DOHH2 (cell line): Measurements from ENCODE around the gene WDR64.

ENCODE experiments used
- H3F3A ChIP-seq: fragments of 200-600 bp; sonication (generic), shearing (Covaris generic); 2 replicates; pipeline ENCODE4 v1.6.0; 2016; ENCODE audit warnings: antibody characterized with exemption, mild to moderate bottlenecking; ENCODE audit not compliant: control insufficient read depth, insufficient read depth
- H3K27ac ChIP-seq: fragments of 200-600 bp; sonication (generic); 2 replicates; pipeline ENCODE4 v1.5.1; 2014; ENCODE audit warnings: low read depth, mild to moderate bottlenecking, low read length, moderate library complexity
- H3K27me3 ChIP-seq: fragments of 200-600 bp; sonication (generic); 2 replicates; pipeline ENCODE4 v1.6.1; 2014; ENCODE audit warnings: mild to moderate bottlenecking, low read length, mixed read lengths; ENCODE audit not compliant: control insufficient read depth
- H3K36me3 ChIP-seq: fragments of 200-600 bp; sonication (generic); 2 replicates; pipeline ENCODE4 v1.6.1; 2014; ENCODE audit warnings: mild to moderate bottlenecking, low read length, moderate library complexity, mixed read lengths; ENCODE audit not compliant: control insufficient read depth
- H3K4me1 ChIP-seq: fragments of 200-600 bp; sonication (generic); 2 replicates; pipeline ENCODE4 v1.6.1; 2014; ENCODE audit warnings: mild to moderate bottlenecking, low read length, mixed read lengths; ENCODE audit not compliant: control insufficient read depth
- H3K4me2 ChIP-seq: fragments of 200-600 bp; sonication (generic); 2 replicates; pipeline ENCODE4 v1.6.0; 2014; ENCODE audit warnings: mild to moderate bottlenecking, low read length, moderate library complexity
- H3K4me3 ChIP-seq: fragments of 200-600 bp; sonication (generic); 2 replicates; pipeline ENCODE4 v1.5.1; 2014; ENCODE audit warnings: mild to moderate bottlenecking, low read length, mixed read lengths
- H3K79me2 ChIP-seq: fragments of 200-600 bp; sonication (generic); 2 replicates; pipeline ENCODE4 v1.6.1; 2014; ENCODE audit warnings: mild to moderate bottlenecking, low read length, mixed read lengths; ENCODE audit not compliant: control insufficient read depth
- H3K9me2 ChIP-seq: fragments of 200-600 bp; sonication (generic); replicated peaks from 2 replicates; pipeline ENCODE4 v1.6.1; 2014; ENCODE audit warnings: mild to moderate bottlenecking, low read length, mixed read lengths; ENCODE audit not compliant: control insufficient read depth
- H3K9me3 ChIP-seq: fragments of 200-600 bp; sonication (generic); 2 replicates; pipeline ENCODE4 v1.6.1; 2014; ENCODE audit warnings: antibody characterized with exemption, low read length, mixed read lengths; ENCODE audit not compliant: control insufficient read depth, insufficient read depth
- H4K20me1 ChIP-seq: fragments of 200-600 bp; sonication (generic); 2 replicates; pipeline ENCODE4 v1.6.0; 2014; ENCODE audit warnings: low read depth, mild to moderate bottlenecking, antibody characterized with exemption, low read length, moderate library complexity; ENCODE audit not compliant: control insufficient read depth, insufficient read depth
- EZH2phosphoT487 ChIP-seq: fragments of 200-600 bp; sonication (generic); IDR thresholded peaks from 2 replicates; pipeline ENCODE4 v1.6.1; 2017; ENCODE audit warnings: borderline replicate concordance, mild to moderate bottlenecking, antibody characterized with exemption, low read length, moderate library complexity, mixed read lengths
- TF ChIP-seq, protein P1 (sequence below): fragments of 200-600 bp; sonication (generic); IDR thresholded peaks from one replicate; pipeline ENCODE4 v1.5.1; 2014; ENCODE audit warnings: antibody characterized with exemption, mild to moderate bottlenecking, low read depth, low read length; ENCODE audit not compliant: poor library complexity, severe bottlenecking

The WDR64 gene

DNA sequence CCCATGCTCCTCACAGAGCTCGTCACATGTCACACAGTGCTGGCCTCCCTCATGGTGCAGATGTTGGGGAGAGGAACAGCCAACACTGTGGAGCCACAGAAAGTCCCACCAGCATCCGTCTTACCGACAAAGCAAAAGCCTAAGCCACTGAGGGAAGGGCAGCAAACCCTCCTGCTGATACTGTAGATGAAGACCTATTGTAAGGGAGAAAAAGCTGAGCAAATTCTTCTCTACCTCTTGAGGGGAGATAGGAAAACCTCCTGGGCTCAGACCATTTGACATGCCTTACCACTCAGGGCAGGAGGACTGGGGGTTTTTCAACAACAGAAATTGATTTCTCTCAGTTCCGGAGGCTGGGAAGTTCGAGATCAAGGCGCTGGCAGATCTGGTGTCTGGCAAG is 95.9 kb downstream of the WDR64 start:
- no peak overlapping the region for H3K4me2 ChIP-seq
- H3F3A ChIP-seq, result no peaks in the 10 kb centered on the region
- no peaks in the 10 kb centered on the region for H3K4me1 ChIP-seq
- H3K79me2 ChIP-seq, result no peaks in the 10 kb centered on the region
- no peaks in the 10 kb centered on the region for H3K9me3 ChIP-seq
- no peaks in the 10 kb centered on the region for H3K36me3 ChIP-seq
- H3K9me2 ChIP-seq, result no peaks in the 10 kb centered on the region
- TF ChIP-seq EZH2phosphoT487, result no peak
- TF ChIP-seq, protein P1, sequence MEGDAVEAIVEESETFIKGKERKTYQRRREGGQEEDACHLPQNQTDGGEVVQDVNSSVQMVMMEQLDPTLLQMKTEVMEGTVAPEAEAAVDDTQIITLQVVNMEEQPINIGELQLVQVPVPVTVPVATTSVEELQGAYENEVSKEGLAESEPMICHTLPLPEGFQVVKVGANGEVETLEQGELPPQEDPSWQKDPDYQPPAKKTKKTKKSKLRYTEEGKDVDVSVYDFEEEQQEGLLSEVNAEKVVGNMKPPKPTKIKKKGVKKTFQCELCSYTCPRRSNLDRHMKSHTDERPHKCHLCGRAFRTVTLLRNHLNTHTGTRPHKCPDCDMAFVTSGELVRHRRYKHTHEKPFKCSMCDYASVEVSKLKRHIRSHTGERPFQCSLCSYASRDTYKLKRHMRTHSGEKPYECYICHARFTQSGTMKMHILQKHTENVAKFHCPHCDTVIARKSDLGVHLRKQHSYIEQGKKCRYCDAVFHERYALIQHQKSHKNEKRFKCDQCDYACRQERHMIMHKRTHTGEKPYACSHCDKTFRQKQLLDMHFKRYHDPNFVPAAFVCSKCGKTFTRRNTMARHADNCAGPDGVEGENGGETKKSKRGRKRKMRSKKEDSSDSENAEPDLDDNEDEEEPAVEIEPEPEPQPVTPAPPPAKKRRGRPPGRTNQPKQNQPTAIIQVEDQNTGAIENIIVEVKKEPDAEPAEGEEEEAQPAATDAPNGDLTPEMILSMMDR, result no peak
- H3K27ac ChIP-seq, result no peak overlapping the region
- H3K4me3 ChIP-seq, result no peak overlapping the region
- H4K20me1 ChIP-seq, result no peaks in the 10 kb centered on the region
- H3K27me3 ChIP-seq, result peaks cover 5% of the 10 kb centered on the region

DNA sequence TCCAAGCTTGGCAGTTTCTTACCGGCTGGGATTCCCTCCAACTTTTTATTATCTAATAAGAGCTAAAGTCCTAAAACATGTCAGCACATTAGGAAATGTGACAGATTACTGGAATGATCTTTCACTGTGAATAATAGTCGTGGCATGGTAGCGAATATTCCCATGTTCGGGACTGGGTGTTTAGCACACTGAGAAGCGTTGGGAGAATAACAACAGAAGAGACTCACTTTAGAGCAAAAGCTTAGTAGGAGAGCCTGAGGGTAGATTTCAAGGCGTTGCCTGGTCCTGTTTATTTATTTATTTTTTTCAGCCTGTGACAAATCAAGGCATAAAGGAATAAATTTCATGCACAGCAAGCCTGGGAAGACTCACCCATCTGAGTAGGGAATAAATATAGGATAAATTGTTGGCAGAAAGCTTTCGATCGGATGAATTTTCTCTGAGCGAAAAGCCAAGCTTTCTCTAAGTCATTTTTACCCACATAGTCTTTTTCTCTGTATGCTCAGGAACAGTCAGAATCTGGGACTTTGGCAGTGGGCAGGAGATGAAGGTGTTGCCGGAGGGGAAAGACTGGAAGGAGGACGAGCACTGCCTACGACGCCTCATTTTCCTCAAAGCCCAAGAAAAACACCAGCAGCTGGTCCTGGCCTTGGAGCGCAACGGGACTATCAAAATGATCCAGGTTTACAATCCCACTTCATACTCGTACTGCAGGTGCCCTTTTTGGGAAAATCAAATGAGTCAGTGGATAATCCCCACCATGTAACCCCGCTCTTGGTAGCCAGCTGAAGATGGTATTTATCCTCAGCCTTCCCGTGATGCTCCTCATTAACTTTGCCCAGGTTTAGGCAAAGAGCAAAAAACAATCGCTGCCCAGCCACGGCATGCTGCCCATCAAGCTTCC is 97.2 kb downstream of the WDR64 start:
- TF ChIP-seq, protein P1, result no peak
- TF ChIP-seq EZH2phosphoT487, result no peak
- Histone ChIP-seq H3K9me3 (no peaks in the 10 kb centered on the region), H3K4me3 (no peak overlapping the region), H3K27ac (no peak overlapping the region), H3K27me3 (peaks cover 5% of the 10 kb centered on the region), H3K4me2 (no peak overlapping the region), H3K36me3 (no peaks in the 10 kb centered on the region), H3K79me2 (no peaks in the 10 kb centered on the region), H4K20me1 (no peaks in the 10 kb centered on the region), H3K9me2 (no peaks in the 10 kb centered on the region), H3K4me1 (no peaks in the 10 kb centered on the region), H3F3A (no peaks in the 10 kb centered on the region)

DNA sequence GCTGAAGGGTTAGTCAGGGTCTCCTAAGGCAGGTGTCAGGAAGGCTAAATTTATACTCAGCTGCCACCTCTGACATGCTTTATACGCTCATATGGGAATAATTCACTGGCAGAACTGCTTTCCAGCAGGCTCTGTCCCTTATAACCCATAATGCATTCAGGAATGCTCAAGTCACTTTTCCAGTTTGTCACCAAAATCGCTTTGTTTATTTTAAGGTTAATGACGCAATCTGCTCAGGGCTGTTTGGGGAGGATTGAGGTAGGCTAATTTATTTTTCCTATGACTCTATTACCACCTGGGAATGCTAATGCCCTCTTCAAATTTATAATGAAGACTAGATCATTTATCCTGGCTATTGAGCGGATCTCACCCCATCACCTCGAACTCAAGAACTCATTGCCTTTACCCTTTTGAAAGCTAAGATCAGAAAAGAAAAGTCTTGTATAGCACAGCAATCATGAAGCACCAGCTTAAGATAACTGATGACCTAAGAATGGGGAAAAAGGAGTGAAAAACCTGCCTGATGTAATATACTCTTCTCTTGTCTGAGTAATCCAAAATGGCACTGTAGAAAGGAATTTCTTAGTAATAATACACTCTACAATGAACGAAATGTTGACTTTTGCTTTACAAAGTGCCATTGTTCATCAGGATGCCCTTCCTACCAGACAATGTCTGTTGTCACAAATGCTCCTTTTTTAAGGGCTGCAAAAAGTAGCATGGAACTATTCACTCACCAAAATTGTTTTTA is 98.0 kb downstream of the WDR64 start:
- Histone ChIP-seq H3K9me2 (no peaks in the 10 kb centered on the region), H3F3A (no peaks in the 10 kb centered on the region), H3K4me2 (no peak overlapping the region), H3K36me3 (no peaks in the 10 kb centered on the region), H3K9me3 (no peaks in the 10 kb centered on the region), H3K4me1 (no peaks in the 10 kb centered on the region), H3K27ac (no peak overlapping the region), H3K79me2 (no peaks in the 10 kb centered on the region), H3K27me3 (peaks cover 5% of the 10 kb centered on the region), H4K20me1 (no peaks in the 10 kb centered on the region), H3K4me3 (no peak overlapping the region)
- TF ChIP-seq EZH2phosphoT487, result no peak
- TF ChIP-seq, protein P1, result no peak
